GM21367 (cell line): ENCODE results near the gene CCDC142.

Experiments
- ATAC-seq: cut with Tn5 transposase; IDR thresholded peaks from one replicate; pipeline ENCODE4 v1.9.1; 2021; ENCODE audit not compliant: unreplicated experiment

The CCDC142 gene

GRCh38 chr2:74425523-74425922 is 57.3 kb downstream of the CCDC142 start:
- no peak for ATAC-seq

DNA sequence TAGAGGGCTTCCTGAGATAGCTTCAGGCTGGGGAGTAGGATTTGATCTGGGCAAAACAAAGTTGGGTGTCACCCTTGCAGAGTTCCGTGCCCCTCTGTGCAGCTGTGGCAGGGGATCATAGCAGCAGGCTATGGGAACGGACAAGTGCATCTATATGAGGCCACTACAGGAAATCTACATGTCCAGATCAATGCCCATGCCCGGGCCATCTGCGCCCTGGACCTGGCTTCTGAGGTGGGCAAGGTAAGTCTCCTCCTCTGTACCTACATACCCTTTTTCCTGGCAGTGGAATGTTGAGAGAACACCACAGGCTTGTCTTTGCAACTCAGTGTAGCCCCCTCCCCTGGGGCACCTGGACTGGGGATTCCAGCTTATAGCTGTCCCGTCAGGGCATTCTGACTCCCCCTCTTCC is 57.8 kb downstream of the CCDC142 start:
- no peak for ATAC-seq

DNA sequence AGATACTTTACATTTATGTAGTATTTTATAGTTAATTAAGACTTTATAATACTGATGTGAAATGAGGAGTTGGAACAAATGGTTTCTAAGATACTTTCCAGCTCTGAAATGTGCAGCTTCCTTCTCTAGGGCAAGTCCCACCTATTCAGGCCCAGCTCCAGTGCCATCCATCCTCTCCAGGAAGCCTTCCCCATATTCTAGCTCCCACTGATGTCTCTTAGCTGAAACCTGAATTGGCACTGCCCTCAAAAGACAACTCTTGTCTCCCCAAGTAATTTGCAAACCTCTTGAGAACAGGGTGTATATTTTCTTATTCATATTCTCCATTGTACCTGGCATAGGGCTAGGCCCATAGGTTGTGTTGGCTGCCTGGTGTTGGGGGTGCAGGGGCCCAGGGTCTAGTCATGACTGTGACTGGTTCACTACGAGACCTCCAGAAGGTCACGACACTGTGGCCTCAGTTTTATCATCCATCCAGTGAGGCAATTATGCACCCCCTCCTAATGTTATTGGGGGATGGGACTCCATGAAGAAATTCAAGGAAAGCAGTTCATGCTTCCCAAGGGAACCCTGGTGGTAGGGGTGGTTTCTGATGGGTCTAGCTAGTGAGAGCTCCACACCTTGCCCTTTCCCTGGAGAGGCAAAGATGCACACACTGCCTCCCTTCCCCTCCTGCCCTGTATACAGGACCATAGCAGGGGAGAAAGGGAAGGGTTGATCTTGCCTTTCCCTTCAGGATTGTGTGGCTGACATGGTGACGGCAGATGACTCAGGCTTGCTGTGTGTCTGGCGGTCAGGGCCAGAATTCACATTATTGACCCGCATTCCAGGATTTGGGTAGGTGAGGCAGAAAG is 58.4 kb downstream of the CCDC142 start:
- ATAC-seq, result no peak
